Fibroblast of mammary gland (primary cell): Measurements from ENCODE around the gene GNB1.

ENCODE experiments used
- DNase-seq: peaks from one replicate; pipeline ENCODE4 v3.0.0-alpha.2; 2010; ENCODE audit warnings: low read depth
- H3K4me3 ChIP-seq: 2 replicates; pipeline ENCODE4 v1.5.1; 2011; ENCODE audit warnings: low read depth, mild to moderate bottlenecking, low read length, moderate library complexity; ENCODE audit not compliant: control insufficient read depth
- CTCF ChIP-seq: conservative IDR thresholded peaks from 2 replicates; pipeline ENCODE4 v1.5.1; 2011; ENCODE audit warnings: low read depth, low read length, inconsistent platforms; ENCODE audit not compliant: control insufficient read depth, insufficient read depth

The GNB1 gene

GRCh38 chr1:1780598-1781525 lies 110.0 kb downstream of the GNB1 start:
- no peak overlapping the region for H3K4me3 ChIP-seq
- TF ChIP-seq CTCF = no peak
- no peak for DNase-seq

GRCh38 chr1:1779691-1780597 lies 110.9 kb downstream of the GNB1 start:
- no peak overlapping the region for H3K4me3 ChIP-seq
- TF ChIP-seq CTCF = no peak
- peak; percentile 87 for DNase-seq

GRCh38 chr1:1779320-1779675 lies 111.6 kb downstream of the GNB1 start:
- DNase-seq = no peak
- TF ChIP-seq CTCF = no peak
- H3K4me3 ChIP-seq = no peak overlapping the region

GRCh38 chr1:1778663-1779319 lies 112.1 kb downstream of the GNB1 start:
- TF ChIP-seq CTCF = no peak

GRCh38 chr1:1777950-1778662 lies 112.8 kb downstream of the GNB1 start, which contains the start of gene NADK:
Gene NADK, minus strand, starts transcription at chr1:1778470. Its CDS starts 13,064 bp downstream, at chr1:1765406.
- no peak for TF ChIP-seq CTCF
- H3K4me3 ChIP-seq = peak within 1 kb of the TSS; percentile 77
- DNase-seq = peak; percentile 39

More at GRCh38 chr1:1778663-1779319, 112.1 kb downstream of the GNB1 start:
- DNase-seq = no peak
- peak overlapping the region; percentile 17 for H3K4me3 ChIP-seq

- peak overlapping the region; percentile 77 for H3K4me3 ChIP-seq
- DNase-seq = peak; percentile 75
- no peak for TF ChIP-seq CTCF
Observed at GRCh38 chr1:1777583-1777899, 113.3 kb downstream of the GNB1 start.
